CD4-positive, alpha-beta T cell treated with Interleukin-6 for 4 hours (primary cell): ENCODE data around the gene ZBTB1.
"Not testable (repeated sequence)": the region's sequence is repeated elsewhere in the genome, so short reads cannot be mapped to it uniquely, and the experiment has no call there.

Source experiments
- DNase-seq: peaks from one replicate; pipeline ENCODE4 v3.0.0-alpha.2; 2020; ENCODE audit warnings: mixed read lengths

The ZBTB1 gene

DNA sequence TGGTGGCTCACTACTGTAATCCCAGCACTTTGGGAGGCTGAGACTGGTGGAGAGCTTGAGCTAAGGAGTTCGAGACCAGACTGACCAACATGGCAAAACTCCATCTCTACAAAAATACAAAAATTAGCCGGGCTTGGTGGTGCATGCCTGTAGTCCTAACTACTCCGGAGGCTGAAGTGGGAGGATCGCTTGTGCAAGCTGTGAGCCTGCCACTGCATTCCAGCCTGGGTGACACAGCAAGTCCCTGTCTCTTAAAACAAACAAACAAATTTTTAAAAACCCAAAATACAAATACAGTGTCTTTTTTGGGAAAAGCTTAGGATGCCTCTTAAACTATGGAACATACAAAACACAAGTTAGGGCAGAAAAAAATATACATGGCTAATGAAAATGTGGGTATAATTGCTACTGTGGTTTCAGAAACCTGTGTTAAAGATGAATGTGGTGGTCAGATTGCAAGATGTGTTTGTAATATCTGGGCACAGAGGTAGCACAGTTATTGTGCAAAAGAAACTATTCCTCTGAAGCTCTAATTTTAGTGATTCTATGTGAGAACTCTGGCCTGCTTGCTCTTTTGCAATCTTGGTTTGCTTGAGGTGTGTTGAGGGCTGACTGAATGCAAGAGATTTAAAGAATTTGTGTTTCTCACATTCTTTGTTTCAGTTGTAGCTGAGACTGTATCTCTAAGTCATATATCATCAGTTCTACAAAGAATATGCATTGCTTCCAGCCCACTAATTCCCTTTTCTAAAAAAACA is 32.1 kb downstream of the ZBTB1 start:
- no peak for DNase-seq

- peak; percentile 94 for DNase-seq
Measured at GRCh38 chr14:64540208-64541202, 35.9 kb downstream of the ZBTB1 start, which contains the start of gene HSPA2. HSPA2 (plus strand) TSS chr14:64540741; CDS start chr14:64540850, 109 bp downstream.

DNA sequence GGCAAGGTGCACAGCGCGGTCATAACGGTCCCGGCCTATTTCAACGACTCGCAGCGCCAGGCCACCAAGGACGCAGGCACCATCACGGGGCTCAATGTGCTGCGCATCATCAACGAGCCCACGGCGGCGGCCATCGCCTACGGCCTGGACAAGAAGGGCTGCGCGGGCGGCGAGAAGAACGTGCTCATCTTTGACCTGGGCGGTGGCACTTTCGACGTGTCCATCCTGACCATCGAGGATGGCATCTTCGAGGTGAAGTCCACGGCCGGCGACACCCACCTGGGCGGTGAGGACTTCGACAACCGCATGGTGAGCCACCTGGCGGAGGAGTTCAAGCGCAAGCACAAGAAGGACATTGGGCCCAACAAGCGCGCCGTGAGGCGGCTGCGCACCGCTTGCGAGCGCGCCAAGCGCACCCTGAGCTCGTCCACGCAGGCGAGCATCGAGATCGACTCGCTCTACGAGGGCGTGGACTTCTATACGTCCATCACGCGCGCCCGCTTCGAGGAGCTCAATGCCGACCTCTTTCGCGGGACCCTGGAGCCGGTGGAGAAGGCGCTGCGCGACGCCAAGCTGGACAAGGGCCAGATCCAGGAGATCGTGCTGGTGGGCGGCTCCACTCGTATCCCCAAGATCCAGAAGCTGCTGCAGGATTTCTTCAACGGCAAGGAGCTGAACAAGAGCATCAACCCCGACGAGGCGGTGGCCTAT is 36.8 kb downstream of the ZBTB1 start:
- peak; percentile 7 for DNase-seq

DNA sequence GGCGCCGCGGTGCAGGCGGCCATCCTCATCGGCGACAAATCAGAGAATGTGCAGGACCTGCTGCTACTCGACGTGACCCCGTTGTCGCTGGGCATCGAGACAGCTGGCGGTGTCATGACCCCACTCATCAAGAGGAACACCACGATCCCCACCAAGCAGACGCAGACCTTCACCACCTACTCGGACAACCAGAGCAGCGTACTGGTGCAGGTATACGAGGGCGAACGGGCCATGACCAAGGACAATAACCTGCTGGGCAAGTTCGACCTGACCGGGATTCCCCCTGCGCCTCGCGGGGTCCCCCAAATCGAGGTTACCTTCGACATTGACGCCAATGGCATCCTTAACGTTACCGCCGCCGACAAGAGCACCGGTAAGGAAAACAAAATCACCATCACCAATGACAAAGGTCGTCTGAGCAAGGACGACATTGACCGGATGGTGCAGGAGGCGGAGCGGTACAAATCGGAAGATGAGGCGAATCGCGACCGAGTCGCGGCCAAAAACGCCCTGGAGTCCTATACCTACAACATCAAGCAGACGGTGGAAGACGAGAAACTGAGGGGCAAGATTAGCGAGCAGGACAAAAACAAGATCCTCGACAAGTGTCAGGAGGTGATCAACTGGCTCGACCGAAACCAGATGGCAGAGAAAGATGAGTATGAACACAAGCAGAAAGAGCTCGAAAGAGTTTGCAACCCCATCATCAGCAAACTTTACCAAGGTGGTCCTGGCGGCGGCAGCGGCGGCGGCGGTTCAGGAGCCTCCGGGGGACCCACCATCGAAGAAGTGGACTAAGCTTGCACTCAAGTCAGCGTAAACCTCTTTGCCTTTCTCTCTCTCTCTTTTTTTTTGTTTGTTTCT is 37.6 kb downstream of the ZBTB1 start:
- peak; percentile 15 for DNase-seq

GRCh38 chr14:64542836-64543201 is 38.2 kb downstream of the ZBTB1 start:
- DNase-seq, result no peak

- no peak for DNase-seq
Measured at GRCh38 chr14:64544607-64545312, 40.2 kb downstream of the ZBTB1 start.

DNA sequence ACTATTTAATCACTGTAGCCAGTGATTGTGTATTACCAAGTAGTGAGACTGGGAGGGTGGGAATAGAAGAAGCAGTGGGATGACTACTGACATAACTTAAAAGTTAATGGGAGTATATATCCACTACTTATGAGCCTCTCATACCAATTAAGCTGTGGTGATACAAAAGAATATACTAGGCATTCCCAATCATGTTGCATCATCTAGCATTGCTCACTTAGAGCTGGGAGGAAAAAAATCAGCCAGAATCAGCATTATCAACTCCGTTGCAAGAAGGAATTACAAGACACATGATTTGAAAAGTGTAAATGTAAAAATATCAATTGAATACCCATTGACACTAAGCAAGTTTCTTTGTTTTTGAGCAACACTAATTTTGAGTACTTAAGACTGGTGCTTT is 44.4 kb downstream of the ZBTB1 start:
- DNase-seq, result no peak

DNA sequence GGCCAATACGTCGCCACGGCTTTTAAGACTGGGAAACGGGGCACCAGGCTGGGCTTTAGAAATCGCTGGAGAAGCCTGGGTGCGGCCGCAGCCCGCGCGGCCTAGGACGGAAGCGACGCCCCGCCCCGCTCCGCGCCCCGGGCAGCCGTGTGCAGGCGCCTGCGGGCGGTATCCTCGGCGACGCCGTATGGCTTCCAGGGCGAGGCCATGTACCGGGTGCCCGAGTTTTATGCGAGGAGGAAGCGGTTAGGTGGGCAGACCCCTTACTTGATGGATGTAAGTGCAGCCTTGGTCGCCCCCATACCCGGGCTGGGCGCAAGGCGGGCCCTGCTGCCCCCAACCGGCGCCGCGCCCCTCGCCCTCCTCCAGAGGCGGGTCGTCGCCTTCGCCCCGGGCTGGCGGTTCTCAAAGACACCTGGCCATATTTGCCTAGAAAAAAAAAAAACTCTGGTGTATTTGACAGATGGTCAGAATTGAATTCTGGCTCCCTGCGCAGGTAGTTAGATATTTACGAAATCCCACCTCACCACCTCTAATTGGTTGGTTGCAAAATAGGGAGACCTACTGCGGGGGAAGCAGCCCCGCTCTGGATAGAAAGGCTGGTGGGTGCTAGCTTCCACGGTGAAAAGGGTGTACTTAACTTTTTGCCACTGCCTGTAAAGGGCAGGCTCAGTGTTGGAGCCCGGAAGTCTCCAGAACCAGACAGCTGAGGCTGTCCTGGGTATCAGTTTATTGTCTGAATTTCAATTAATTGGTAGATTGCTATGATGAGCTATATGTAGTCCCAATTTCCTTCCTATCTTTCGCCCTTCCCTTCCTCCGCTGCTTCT is 45.4 kb downstream of the ZBTB1 start, which contains the start of gene PPP1R36:
TSS of gene PPP1R36 (plus strand) at position 171 of the 830 bp plus-strand sequence. CDS start at position 208, 37 bp downstream.
- peak; percentile 65 for DNase-seq

DNA sequence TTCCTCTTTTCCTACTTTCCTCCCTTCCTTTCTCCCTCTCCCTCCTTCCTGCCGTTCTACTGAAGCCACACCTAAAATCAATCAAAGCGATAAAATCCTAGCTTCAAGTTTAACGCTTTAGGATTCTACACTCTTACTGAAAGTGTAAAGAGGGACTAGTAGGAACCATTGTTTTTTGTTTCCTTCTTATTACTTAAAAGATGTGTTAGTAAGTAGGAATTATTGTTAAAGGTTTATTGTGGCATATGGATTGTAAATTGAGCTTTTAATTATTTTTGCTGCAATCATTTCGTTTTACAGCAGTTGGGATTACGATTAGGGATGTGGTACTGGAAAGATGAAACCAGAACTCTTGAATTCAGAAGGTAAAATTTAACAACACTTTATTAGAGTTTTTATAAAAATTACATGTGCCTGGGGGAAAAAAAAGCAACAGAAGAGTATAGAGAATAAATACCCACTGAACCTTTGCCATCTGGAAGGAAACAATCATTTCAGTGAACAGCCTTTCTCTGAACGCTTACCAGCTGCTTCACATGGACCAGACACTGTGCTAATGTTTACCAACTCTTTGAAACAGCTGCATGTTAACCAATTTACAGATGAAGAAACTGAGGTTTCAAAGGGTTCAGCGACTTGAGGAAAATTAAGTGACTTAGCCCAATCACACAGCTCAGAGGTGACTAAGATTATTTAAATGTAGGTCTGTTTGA is 46.2 kb downstream of the ZBTB1 start:
- no peak for DNase-seq

DNA sequence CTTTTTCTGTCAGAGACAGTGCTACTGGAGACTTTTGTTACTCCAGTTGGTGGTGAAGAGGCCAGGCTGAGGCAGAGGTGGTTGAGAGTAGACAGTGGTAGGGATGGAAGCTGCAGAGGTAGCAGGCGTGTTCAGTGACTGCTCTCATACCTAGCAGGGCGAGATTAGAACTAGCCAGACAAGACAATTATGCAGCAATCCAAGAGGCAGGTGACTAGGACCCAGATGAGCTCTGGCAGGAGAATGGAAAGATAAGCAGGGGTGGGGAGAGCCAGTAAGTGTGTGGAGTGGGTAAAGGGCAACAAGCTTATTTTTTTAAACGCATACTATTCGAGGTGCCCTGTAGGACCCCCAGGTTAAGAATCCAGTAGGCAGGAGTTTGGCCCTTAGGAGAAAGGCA is 50.0 kb downstream of the ZBTB1 start:
- DNase-seq, result no peak

- DNase-seq, result no peak
Measured at GRCh38 chr14:64556526-64556925, 52.0 kb downstream of the ZBTB1 start.

- not testable (repeated sequence) for DNase-seq
Measured at GRCh38 chr14:64558216-64558615, 53.6 kb downstream of the ZBTB1 start.

- no peak for DNase-seq
Measured at GRCh38 chr14:64561631-64562030, 57.1 kb downstream of the ZBTB1 start.

DNA sequence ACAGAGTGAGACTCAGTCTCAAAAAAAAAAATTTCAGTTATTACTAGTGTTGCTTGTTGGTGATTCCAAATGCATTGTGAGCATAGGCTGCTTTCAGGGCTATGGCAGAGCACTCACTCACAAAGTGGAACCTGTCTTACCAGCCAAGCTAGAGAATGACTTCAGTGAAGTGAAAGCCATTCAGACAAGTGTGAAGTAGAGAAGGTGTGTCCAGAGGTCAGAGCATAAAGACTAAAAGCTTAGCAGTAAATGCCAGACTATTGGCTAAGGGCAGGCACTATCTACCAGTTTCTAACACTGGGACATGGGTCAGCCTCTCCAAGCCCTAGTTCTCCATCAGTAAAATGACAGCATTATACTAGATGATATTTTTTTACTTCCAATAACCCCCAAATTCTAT is 57.9 kb downstream of the ZBTB1 start:
- DNase-seq, result no peak

- no peak for DNase-seq
Measured at GRCh38 chr14:64563696-64564095, 59.1 kb downstream of the ZBTB1 start.

GRCh38 chr14:64566651-64567122 is 62.1 kb downstream of the ZBTB1 start:
- DNase-seq, result no peak

- DNase-seq, result no peak
Measured at GRCh38 chr14:64569138-64569631, 64.6 kb downstream of the ZBTB1 start.

DNA sequence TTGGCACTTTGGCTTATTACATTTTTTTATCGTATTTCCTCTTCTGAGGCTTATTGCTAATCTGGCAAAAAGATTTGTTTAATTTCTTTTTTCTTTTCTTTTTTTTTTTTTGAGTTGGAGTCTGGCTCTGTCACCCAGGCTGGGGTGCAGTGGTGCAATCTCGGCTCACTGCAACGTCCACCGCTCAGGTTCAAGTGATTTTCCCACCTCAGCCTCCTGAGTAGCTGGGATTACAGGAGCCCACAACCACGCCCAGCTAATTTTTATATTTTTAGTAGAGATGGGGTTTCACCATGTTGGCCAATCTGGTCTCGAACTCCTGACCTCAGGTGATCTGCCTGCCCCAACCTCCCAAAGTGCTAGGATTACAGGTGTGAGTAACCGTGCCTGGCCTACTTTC is 65.1 kb downstream of the ZBTB1 start:
- DNase-seq, result not testable (repeated sequence)

GRCh38 chr14:64572386-64573104 is 68.0 kb downstream of the ZBTB1 start:
- DNase-seq, result no peak
